Epithelial cell of proximal tubule (primary cell): ENCODE measurements around the gene MIR17HG. TPM values are rescaled to one million over a fixed set of nuclear protein-coding genes. Genes with fewer than 3 reads are reported as not detected.

ENCODE experiments used
- DNase-seq: peaks from one replicate; pipeline ENCODE4 v3.0.0-alpha.2; 2011; ENCODE audit warnings: low read depth
- H3K4me3 ChIP-seq: 2 replicates; pipeline ENCODE4 v1.5.1; 2011; ENCODE audit warnings: low read depth, mild to moderate bottlenecking, low read length
- CTCF ChIP-seq: conservative IDR thresholded peaks from 2 replicates; pipeline ENCODE4 v1.5.1; 2012; ENCODE audit warnings: low read depth, mild to moderate bottlenecking, low read length
- total RNA-seq: library from RNA; depleted of rRNA; stranded (reverse); fragments of >200 nt; gene quantifications from 2 replicates; pipeline ENCODE4 v1.2.3, GENCODE V29; 2015

MIR17HG gene
- total RNA-seq, 1 donor from 2014 or later: 5.1 TPM

GRCh38 chr13:91368676-91369440 lies 21.4 kb downstream of the MIR17HG start:
- H3K4me3 ChIP-seq: no peak overlapping the region
- DNase-seq: no peak
- TF ChIP-seq CTCF: no peak

GRCh38 chr13:91369441-91369831 lies 21.9 kb downstream of the MIR17HG start:
- no peak for TF ChIP-seq CTCF
- no peak for DNase-seq
- H3K4me3 ChIP-seq: no peak overlapping the region

- no peak for TF ChIP-seq CTCF
- no peak overlapping the region for H3K4me3 ChIP-seq
- DNase-seq: no peak
Measured at GRCh38 chr13:91370501-91370900, 23.0 kb downstream of the MIR17HG start.

- no peak overlapping the region for H3K4me3 ChIP-seq
- TF ChIP-seq CTCF: no peak
- DNase-seq: no peak
Measured at GRCh38 chr13:91372911-91373310, 25.4 kb downstream of the MIR17HG start.

- DNase-seq: no peak
- peak; percentile 64 for TF ChIP-seq CTCF
Measured at GRCh38 chr13:91375116-91375729, 27.7 kb downstream of the MIR17HG start.

GRCh38 chr13:91381371-91381770 lies 33.9 kb downstream of the MIR17HG start:
- no peak for DNase-seq
- peak; percentile 58 for TF ChIP-seq CTCF
- no peak overlapping the region for H3K4me3 ChIP-seq

More at GRCh38 chr13:91375116-91375729, 27.7 kb downstream of the MIR17HG start:
- H3K4me3 ChIP-seq: no peak overlapping the region
